ENCODE data around the gene SHOX.
"Not testable (repeated sequence)": the region's sequence is repeated elsewhere in the genome, so short reads cannot be mapped to it uniquely, and the experiment has no call there.

The SHOX gene

DNA sequence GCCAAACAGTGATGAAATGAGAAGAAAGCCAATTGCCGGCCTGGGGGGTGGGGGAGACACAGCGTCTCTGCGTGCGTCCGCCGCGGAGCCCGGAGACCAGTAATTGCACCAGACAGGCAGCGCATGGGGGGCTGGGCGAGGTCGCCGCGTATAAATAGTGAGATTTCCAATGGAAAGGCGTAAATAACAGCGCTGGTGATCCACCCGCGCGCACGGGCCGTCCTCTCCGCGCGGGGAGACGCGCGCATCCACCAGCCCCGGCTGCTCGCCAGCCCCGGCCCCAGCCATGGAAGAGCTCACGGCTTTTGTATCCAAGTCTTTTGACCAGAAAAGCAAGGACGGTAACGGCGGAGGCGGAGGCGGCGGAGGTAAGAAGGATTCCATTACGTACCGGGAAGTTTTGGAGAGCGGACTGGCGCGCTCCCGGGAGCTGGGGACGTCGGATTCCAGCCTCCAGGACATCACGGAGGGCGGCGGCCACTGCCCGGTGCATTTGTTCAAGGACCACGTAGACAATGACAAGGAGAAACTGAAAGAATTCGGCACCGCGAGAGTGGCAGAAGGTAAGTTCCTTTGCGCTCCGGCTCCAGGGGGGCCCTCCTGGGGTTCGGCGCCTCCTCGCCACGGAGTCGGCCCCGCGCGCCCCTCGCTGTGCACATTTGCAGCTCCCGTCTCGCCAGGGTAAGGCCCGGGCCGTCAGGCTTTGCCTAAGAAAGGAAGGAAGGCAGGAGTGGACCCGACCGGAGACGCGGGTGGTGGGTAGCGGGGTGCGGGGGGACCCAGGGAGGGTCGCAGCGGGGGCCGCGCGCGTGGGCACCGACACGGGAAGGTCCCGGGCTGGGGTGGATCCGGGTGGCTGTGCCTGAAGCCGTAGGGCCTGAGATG lies at the start of gene SHOX:
Gene SHOX (plus strand): TSS at position 180 of the 885 bp plus-strand sequence. CDS start 107 bp downstream, at position 287.
- no peak for DNase-seq

DNA sequence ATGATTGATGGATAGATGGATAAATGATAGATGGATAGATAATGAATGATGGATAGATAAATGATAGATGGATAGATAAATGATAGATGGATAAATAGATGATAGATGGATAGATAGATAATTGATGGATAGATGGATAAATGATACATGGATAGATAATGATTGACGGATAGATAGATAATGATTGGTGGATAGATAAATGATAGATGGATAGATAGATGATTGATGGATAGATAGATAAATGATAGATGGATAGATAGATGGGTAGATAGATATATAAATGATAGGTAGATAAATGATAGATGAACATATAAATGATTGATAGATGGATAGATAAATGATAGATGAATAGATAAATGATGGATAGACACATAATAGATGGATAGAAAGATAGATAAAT lies 49.5 kb upstream of the SHOX start:
- DNase-seq: no peak

DNA sequence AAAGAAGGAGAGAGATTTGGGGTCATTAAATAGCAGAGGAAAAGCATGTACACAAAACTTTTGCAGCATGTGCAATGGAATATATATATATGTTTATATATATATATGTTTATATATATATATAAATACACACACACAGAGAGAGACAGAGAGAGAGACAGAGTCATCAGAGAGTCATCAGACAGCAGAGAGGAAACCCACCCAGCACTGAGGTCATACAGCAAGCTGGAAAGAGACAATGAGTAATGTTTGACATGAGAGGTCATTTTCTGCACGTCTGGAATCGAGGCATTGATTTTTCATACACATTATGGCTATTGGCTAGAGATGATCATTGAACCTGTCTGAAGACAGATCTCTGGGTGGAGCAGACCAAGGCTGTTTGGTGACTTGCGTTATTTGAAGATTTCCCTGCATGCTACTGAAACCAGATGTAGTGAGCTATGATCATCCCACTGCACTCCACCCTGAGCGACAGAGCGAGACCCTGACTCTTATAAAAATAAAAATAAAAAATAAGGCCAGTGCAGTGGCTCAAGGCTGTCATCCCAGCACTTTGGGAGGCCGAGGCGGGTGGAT lies 48.8 kb upstream of the SHOX start:
- no peak for DNase-seq

DNA sequence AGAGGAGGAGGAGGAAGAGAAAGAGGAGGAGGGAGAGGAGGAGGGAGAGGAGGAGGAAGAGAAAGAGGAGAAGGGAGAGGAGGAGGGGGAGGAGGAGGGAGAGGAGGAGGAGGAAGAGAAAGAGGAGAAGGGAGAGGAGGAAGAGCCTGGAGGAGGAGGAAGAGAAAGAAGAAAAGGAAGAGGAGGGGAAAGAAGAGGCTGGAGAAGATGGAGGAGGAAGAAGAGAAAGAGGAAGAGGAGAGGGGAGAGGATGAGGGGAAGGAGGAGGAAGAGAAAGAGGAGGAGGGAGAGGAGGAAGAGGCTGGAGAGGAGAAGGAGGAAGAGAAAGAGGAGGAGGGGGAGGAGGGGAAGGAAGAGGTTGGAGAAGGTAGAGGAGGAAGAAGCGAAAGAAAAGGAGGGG lies 46.0 kb upstream of the SHOX start:
- no peak for DNase-seq

DNA sequence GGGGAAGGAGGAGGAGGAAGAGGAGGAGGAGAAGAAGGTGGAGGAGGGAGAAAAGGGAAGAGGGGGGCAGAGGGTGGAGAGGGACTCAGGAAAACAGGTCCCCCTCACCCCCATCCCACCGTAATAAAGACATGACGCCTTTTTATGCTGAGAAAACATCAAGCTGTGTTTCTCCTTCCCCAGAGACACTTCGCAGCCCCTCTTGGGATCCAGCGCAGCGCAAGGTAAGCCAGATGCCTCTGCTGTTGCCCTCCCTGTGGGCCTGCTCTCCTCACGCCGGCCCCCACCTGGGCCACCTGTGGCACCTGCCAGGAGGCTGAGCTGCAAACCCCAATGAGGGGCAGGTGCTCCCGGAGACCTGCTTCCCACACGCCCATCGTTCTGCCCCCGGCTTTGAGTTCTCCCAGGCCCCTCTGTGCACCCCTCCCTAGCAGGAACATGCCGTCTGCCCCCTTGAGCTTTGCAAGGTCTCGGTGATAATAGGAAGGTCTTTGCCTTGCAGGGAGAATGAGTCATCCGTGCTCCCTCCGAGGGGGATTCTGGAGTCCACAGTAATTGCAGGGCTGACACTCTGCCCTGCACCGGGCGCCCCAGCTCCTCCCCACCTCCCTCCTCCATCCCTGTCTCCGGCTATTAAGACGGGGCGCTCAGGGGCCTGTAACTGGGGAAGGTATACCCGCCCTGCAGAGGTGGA lies 45.3 kb upstream of the SHOX start:
- DNase-seq: no peak

DNA sequence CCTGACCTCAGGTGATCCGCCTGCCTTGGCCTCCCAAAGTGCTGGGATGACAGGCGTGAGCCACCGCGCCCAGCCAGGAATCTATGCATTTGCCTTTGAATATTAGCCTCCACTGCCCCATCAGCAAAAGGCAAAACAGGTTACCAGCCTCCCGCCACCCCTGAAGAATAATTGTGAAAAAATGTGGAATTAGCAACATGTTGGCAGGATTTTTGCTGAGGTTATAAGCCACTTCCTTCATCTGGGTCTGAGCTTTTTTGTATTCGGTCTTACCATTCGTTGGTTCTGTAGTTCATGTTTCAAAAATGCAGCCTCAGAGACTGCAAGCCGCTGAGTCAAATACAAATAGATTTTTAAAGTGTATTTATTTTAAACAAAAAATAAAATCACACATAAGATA lies 44.2 kb upstream of the SHOX start:
- no peak for DNase-seq

DNA sequence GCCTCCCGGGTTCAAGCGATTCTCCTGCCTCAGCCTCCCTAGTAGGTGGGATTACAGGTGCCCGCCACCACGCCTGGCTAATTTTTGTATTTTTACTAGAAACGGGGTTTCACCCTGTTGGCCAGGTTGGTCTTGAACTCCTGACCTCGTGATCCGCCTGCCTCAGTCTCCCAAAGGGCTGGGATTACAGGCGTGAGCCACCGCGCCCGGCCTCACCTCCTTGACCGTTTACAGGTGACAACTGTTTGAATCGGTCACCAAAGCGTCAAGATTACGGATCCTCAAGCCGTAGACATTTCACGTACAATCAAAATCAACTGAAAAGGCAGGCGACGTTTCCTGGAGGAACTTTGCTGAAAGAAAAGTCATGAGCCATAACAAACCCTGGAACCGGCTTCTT lies 41.3 kb upstream of the SHOX start:
- DNase-seq: not testable (repeated sequence)

DNA sequence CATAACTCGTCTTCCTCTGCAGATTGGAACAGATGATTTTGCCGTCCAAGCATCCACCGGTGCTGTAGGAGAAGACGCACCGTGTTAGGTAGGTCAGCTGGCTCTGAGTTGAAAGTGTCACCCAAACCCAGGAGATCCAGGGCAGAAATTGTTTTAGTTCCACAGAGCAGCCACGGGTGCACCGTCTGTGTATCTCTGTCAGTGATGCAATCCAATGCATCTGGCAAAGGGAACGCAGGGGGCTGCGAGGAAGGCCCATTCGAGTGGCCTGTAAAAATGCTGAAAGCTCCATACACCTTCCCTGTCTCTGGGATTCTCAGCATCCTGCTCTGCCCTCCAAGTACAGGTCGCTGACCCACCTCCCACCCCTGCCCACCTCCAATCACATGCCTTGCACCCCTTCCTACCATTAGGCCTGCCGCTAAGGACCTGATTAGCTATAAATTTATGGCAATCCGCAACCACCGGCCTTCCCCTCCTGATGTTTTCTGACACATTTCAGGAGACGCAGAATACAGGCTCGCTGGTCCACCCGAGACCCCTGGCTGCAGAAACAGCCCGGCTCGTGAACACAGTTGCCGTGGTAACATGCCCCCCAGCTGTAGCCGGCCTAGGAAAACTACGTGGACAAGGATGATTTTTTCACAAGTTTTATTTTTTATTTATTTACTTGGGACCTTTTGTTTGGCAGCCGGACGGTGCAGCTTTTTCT lies 39.7 kb upstream of the SHOX start:
- DNase-seq: no peak

DNA sequence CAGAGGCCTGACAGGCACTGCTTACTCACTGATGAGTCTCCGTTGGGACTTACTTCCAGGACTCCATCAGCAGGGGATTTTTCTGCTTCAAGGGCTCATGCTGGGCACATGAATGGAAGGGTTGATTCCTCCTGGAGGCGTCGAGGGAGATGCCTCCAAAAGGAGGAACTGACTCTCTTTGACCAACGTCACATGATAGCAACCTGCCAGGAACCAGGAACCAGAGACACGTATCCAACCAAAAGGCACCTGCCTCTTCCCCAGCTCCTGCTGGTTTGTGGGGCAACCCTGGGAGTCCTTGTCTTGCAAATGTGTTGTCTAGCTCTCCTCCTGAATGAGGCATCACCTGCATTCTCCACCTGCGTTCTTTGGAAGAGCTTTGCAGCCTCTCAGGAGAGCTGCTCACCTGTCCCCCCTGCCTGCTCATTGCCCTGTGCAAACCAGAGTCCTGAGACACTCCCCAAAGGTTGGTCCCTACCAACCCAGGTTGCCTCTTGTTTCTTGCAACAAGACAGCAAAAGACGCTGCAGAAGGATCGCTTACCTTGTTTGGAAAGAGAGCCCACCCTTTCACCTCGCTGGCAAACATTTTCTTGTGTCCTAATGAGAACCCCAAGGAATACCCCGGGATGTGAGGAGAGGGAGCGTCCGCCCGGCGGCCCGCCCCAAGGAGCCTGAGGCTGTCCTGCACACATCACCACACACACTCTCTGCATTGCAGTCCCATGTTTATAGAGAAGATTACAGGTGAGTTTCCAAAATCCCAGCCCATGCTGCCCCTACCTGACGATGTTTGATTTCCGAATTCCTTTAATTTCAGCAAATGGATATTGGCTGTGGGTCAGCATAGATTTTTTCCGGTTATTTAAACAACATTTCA lies 30.5 kb upstream of the SHOX start:
- no peak for DNase-seq

DNA sequence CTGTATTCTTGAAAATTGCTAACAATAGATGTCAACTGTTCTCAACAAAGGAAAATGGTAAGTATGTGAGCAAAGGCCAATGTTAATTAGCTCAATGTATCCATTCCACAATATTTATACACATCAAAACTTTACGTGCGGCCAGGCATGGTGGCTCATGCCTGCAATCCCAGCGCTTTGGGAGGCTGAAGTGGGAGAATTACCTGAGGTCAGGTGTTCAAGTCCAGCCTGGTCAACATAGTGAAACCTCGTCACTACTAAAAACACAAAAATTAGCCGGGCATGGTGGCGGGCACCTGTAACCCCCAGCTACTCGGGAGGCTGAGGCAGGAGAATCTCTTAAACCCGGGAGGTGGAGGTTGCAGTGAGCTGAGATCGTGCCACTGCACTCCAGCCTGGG lies 27.6 kb upstream of the SHOX start:
- not testable (repeated sequence) for DNase-seq

DNA sequence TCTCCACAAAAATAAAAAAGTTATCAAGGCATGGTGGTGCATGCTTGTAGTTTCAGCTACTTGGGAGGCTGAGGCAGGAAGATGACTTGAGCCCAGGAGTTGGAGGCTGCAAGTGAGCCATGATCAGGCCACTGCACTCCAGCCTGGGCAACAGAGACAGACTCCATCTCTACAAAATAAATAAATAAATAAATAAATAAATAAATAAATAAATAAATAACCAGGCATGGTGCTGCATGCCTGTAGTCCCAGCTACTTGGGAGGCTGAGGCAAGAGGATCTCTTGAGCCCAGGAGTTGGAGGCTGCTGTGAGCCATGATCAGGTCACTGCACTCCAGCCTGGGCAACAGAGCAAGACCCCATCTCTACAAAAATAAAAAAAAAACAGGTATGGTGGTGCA lies 26.0 kb upstream of the SHOX start:
- not testable (repeated sequence) for DNase-seq

DNA sequence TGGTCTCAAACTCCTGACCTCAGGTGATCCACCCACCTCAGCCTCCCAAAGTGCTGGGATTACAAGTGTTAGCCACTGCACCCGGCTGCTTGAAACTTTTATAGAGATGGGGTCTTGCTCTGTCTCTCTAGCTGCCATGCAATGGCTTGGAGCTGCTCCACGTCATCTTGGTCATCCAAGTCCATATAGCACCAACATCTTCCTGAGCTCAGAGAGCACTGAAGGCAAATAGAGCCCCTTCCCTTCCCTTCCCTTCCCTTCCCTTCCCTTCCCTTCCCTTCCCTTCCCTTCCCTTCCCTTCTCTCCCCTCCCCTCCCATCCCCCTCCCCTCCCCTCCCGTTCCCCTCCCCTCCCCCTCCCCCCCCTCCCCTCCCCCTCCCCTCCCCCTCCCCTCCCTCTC lies 22.5 kb upstream of the SHOX start:
- not testable (repeated sequence) for DNase-seq

DNA sequence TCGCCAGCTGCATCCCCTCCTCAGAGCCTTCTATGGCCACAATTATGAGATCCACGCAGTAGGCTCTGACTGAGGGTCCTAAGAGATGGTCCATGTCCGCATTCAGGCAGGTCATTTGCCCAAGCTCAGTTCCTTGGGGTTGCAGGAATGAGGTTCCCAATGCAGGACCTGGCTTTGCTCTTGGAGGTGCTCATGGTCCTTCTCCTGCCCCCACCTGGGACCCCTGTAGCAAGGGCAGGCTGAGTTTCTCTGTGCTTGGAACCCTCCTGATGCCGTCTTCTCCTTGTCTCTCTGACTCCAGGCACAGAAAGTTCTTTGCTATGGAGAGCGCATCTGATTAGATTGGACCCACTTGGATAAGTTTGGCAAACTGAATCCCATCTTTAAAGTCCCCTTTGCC lies 16.5 kb upstream of the SHOX start:
- DNase-seq: no peak

DNA sequence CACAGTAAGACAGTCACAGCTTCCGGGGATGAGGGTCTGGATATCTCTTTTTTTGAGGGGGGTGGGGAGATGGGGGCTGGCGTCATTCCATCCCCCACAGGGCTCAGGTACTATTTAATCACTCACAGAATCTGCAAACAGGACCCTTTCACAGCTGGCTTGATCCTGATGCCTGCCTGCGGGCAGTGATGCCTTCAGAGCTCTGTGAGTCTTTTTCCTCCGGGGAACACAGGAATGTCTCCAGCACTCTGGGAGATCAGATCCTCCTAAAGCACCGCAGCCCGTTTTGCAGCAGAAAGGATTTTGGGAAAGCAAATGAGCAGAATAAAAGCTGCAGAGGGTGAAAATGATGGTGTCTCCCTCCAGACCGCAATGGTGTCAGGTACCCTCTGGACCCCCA lies 13.2 kb upstream of the SHOX start:
- no peak for DNase-seq

DNA sequence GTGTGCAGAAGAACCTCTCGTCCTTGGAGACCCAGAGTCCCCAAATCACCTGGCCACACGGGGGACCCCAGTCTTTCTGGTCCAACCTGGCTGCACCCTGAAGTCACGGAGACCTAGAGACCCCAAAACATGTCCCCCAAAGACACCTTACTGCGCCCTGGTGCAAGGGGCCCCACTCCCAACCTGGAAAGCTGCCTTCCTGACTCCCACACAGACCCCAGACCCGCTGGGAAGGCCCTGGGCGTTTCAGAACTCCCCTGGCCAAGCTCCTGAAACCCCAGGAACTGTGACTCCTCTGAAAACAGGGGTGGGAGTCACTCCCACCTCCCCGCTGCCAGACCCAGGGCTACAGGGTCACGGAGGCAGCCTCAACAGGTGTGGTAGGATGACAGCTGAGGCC lies 12.7 kb upstream of the SHOX start:
- DNase-seq: no peak

DNA sequence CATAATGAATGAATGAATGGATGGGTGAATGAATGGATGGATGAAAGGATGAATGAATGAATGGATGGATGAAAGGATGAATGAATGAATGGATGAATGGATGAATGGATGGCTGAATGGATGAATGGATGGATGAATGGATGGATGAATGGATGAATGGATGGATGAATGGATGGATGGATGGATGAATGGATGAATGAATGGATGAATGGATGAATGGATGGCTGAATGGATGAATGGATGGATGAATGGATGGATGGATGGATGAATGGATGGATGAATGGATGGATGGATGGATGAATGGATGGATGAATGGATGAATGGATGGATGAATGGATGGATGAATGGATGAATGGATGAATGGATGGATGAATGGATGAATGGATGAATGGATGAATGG lies 12.3 kb upstream of the SHOX start:
- not testable (repeated sequence) for DNase-seq

DNA sequence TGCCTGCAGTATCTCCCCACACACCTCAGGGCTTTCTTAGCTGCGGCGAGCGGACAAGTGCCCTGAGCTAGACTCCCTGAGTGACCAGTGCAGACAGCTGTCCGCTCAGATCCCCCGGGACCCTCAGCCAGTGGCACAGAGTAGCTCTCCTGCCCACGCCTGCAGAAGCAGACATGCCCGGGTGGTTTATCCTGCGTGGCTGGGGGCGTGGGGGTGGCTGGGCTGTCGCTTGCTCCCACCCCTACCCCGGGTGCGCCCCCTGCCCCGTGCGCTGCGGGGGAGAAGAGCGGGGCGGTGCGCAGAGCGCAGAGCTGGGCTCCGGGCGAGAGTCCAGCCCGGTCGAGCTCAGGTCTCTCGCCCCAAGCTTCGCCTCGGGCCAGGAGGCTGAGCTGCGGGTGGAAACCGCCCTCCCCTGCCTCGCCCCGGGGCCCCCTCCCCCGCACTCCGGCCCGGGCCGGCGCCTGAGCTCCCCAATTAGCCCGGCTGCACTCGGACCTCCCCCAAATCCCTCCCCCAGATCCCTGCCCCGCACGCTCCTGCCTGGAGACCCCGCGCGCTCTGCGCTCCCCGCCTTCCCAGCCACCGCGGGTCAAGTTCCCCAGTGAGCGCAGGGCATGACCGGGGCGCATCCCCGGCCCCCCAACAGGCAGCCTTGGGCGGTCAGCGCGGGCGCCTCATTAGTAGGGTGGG lies 11.7 kb upstream of the SHOX start:
- DNase-seq: no peak

DNA sequence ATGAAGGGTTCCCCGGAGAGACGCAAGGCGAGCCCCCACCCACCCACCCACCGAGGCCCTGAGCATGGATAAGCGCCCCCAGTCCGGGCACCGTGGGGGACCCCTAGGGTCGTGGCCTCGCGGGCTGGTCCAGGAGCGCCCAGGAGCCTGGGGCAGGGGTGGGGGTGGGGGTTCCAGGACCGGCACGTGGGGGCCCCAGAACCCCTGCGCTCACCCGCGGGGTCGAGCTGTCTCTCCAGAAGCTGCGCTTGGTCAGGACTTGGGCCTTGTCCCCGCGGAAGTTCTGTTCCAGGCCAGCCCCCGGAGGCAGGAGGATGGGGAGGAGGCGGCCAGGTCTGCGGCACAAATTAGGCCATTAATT lies 11.2 kb upstream of the SHOX start:
- DNase-seq: no peak

DNA sequence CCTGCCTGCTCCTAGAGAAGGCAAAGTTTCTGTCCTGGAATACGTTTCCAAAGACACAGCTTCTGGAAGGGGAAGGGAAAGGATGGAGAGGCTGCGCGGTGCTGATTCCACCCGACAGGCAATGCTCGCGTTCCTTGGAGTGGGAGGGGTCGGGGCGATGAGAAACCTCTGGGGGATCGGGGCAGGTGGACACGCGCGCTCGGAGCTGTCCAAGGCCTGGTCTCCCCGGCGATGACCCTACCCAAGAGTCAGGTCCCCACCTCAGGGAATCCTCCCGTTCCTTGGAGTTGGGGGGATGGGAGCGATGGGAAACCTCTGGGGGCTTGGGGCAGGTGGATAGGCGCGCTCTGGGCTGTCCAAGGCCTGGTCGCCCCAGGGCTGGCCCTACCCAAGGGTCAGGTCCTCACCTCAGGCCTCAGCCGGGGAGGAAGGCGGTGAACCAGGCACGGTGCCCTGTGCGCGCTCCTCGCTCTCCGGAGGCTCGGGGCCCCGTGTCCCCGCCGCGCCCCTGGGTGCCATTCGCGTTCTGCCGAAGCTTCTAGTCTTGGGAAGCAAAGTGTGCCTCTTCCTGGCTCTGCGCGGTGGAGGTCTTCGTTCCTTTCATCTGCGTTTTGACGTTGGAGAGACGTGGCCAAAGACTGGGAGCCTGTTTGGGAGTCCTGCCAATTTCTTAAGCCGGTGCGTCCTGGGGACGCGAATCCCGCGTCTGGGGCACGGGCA lies 10.6 kb upstream of the SHOX start:
- no peak for DNase-seq

DNA sequence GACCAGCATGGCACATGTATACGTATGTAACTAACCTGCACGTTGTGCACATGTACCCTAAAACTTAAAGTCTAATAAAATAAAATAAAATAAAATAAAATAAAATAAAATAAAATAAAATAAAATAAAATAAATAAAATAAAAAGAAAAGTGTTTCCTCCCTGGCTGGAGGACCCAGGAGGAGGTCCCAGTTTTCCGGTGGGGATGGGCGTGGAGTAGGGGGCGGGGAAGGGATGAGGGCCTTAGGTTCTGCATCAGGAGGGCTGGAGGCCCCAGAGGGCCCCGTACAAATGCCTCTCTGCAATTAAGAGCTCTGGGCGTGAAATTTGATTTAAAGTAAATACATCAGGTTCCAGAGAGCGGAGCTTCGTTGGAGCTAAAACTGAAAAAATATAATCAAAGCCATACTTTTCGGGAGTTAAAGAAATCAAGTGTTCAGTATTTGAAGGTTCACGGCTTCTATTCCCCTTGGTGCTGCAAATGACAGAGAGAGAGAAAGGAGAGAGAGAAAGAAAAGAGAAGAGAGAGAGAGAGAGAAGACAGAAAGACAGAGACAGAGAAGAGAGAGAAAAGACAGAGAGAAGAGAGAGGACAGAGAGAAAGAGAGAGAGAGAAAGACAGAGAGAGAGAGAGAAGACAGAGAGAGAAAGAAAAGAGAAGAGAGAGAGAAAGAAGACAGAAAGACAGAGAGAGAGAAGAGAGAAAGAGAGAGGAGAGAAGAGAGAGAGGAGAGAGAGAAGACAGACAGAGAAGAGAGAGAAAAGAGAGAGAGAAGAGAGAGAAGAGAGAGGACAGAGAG lies 8.7 kb upstream of the SHOX start:
- no peak for DNase-seq

Data from NCI-H526 treated with DMSO at 0.1 percent for 48 hours (cell line).